Ectodermal cell (in vitro differentiated cells): Measurements from ENCODE around the gene TAGLN2.

ENCODE experiments used
- H3K27ac ChIP-seq: 2 replicates; pipeline ENCODE4 v1.7.0; 2013; ENCODE audit warnings: mild to moderate bottlenecking, low read depth, low read length; ENCODE audit not compliant: insufficient read depth, poor library complexity, severe bottlenecking
- H3K27me3 ChIP-seq: 2 replicates; pipeline ENCODE4 v1.7.0; 2013; ENCODE audit warnings: mild to moderate bottlenecking, low read length; ENCODE audit not compliant: insufficient read depth, control insufficient read depth, poor library complexity, severe bottlenecking
- H3K36me3 ChIP-seq: one replicate; pipeline ENCODE4 v1.7.0; 2013; ENCODE audit warnings: low read length; ENCODE audit not compliant: control insufficient read depth, insufficient read depth
- H3K4me1 ChIP-seq: one replicate; pipeline ENCODE4 v1.7.0; 2013; ENCODE audit warnings: low read length; ENCODE audit not compliant: control insufficient read depth, insufficient read depth
- H3K4me3 ChIP-seq: 2 replicates; pipeline ENCODE4 v1.7.0; 2013; ENCODE audit warnings: low read depth, low read length, control low read depth; ENCODE audit not compliant: insufficient read depth
- H3K9me3 ChIP-seq: 2 replicates; pipeline ENCODE4 v1.7.0; 2013; ENCODE audit warnings: mild to moderate bottlenecking, low read length, moderate library complexity; ENCODE audit not compliant: control insufficient read depth
- whole genome bisulfite sequencing, 2 experiments: methylation state at CpG; one replicate each; pipeline ENCODE4 v1.1.7; 2013; ENCODE audit warnings: missing lambda C conversion rate in 2 of 2; 5-methylcytosine and 5-hydroxymethylcytosine counted together

The TAGLN2 gene

GRCh38 chr1:159949981-159950381 lies 24.7 kb upstream of the TAGLN2 start:
- Histone ChIP-seq H3K4me3 (no peak overlapping the region), H3K27me3 (no peaks in the 10 kb centered on the region), H3K9me3 (no peaks in the 10 kb centered on the region), H3K4me1 (peaks cover 9% of the 10 kb centered on the region), H3K36me3 (no peaks in the 10 kb centered on the region), H3K27ac (no peak overlapping the region)
- 93 to 94% methylated on average over 4 of the region's 4 CpGs for WGBS, 2 experiments

GRCh38 chr1:159949123-159949522 lies 23.8 kb upstream of the TAGLN2 start:
- 93% methylated on average over 6 of the region's 6 CpGs for WGBS, 2 experiments
- H3K27me3 ChIP-seq = no peaks in the 10 kb centered on the region

GRCh38 chr1:159947942-159948341 lies 22.6 kb upstream of the TAGLN2 start:
- no peaks in the 10 kb centered on the region for H3K36me3 ChIP-seq
- H3K27me3 ChIP-seq = no peaks in the 10 kb centered on the region
- no peak overlapping the region for H3K27ac ChIP-seq
- peaks cover 25% of the 10 kb centered on the region for H3K4me1 ChIP-seq
- H3K4me3 ChIP-seq = no peak overlapping the region
- WGBS, 2 experiments = 76 to 81% methylated on average over 1 of the region's 1 CpG
- H3K9me3 ChIP-seq = no peaks in the 10 kb centered on the region

More at GRCh38 chr1:159949123-159949522, 23.8 kb upstream of the TAGLN2 start:
- Histone ChIP-seq H3K9me3 (no peaks in the 10 kb centered on the region), H3K4me3 (no peak overlapping the region), H3K27ac (no peak overlapping the region), H3K36me3 (no peaks in the 10 kb centered on the region), H3K4me1 (peaks cover 17% of the 10 kb centered on the region)

- H3K27me3 ChIP-seq = no peaks in the 10 kb centered on the region
- peak overlapping the region; percentile 53 for H3K4me3 ChIP-seq
- 54 to 58% methylated on average over 9 of the region's 9 CpGs for WGBS, 2 experiments
These were observed 21.2 kb upstream of the TAGLN2 start for GRCh38 chr1:159946242-159947187.

GRCh38 chr1:159945483-159946241 lies 20.4 kb upstream of the TAGLN2 start, which contains the start of gene IGSF9:
Gene IGSF9, minus strand, starts transcription at chr1:159945613. Its CDS starts 2,159 bp downstream, at chr1:159943454.
- Histone ChIP-seq H3K4me3 (peak within 1 kb of the TSS; percentile 53), H3K27me3 (no peaks in the 10 kb centered on the region), H3K36me3 (no peaks in the 10 kb centered on the region), H3K27ac (no peak within 1 kb of the TSS), H3K9me3 (no peaks in the 10 kb centered on the region), H3K4me1 (peaks cover 48% of the 10 kb centered on the region)
- WGBS, 2 experiments = 1% methylated on average over 58 of the region's 58 CpGs

More at GRCh38 chr1:159946242-159947187, 21.2 kb upstream of the TAGLN2 start:
- no peaks in the 10 kb centered on the region for H3K9me3 ChIP-seq
- H3K27ac ChIP-seq = no peak overlapping the region
- no peaks in the 10 kb centered on the region for H3K36me3 ChIP-seq
- H3K4me1 ChIP-seq = peaks cover 39% of the 10 kb centered on the region

GRCh38 chr1:159944623-159945455 lies 19.5 kb upstream of the TAGLN2 start:
- 18% methylated on average over 11 of the region's 11 CpGs for WGBS, 2 experiments
- Histone ChIP-seq H3K4me3 (peak overlapping the region; percentile 53), H3K36me3 (peaks cover 3% of the 10 kb centered on the region), H3K27me3 (no peaks in the 10 kb centered on the region), H3K27ac (no peak overlapping the region), H3K9me3 (no peaks in the 10 kb centered on the region), H3K4me1 (peaks cover 53% of the 10 kb centered on the region)

- H3K9me3 ChIP-seq = no peaks in the 10 kb centered on the region
- peak overlapping the region; percentile 53 for H3K4me3 ChIP-seq
- no peaks in the 10 kb centered on the region for H3K27me3 ChIP-seq
- WGBS, 2 experiments = 89 to 95% methylated on average over 9 of the region's 9 CpGs
- peaks cover 51% of the 10 kb centered on the region for H3K4me1 ChIP-seq
- no peak overlapping the region for H3K27ac ChIP-seq
- peaks cover 3% of the 10 kb centered on the region for H3K36me3 ChIP-seq
These were observed 18.8 kb upstream of the TAGLN2 start for GRCh38 chr1:159943908-159944622.

- WGBS, 2 experiments = 75 to 77% methylated on average over 5 of the region's 5 CpGs
These were observed 18.0 kb upstream of the TAGLN2 start for GRCh38 chr1:159943278-159943640.

GRCh38 chr1:159942632-159943277 lies 17.4 kb upstream of the TAGLN2 start:
- peaks cover 3% of the 10 kb centered on the region for H3K36me3 ChIP-seq
- no peak overlapping the region for H3K4me3 ChIP-seq
- no peaks in the 10 kb centered on the region for H3K9me3 ChIP-seq
- 90 to 93% methylated on average over 15 of the region's 15 CpGs for WGBS, 2 experiments
- no peaks in the 10 kb centered on the region for H3K27me3 ChIP-seq
- peaks cover 59% of the 10 kb centered on the region for H3K4me1 ChIP-seq
- H3K27ac ChIP-seq = no peak overlapping the region

More at GRCh38 chr1:159943278-159943640, 18.0 kb upstream of the TAGLN2 start:
- Histone ChIP-seq H3K9me3 (no peaks in the 10 kb centered on the region), H3K27ac (no peak overlapping the region), H3K4me3 (no peak overlapping the region), H3K36me3 (peaks cover 3% of the 10 kb centered on the region), H3K27me3 (no peaks in the 10 kb centered on the region), H3K4me1 (peaks cover 55% of the 10 kb centered on the region)
